HFF-Myc (cell line): ENCODE results near the gene GDPD5.

Experiments
- DNase-seq: peaks from one replicate; pipeline ENCODE4 v3.0.0-alpha.2; 2011; ENCODE audit warnings: low read depth; ENCODE audit errors: extremely low read depth
- H3K4me3 ChIP-seq: replicated peaks from 2 replicates; pipeline ENCODE4 v1.5.1; 2011; ENCODE audit warnings: low read depth, mild to moderate bottlenecking, control low read depth, low read length
- CTCF ChIP-seq: IDR thresholded peaks from 2 replicates; pipeline ENCODE4 v1.5.1; 2012; ENCODE audit warnings: mild to moderate bottlenecking, low read depth, low read length, control low read depth; ENCODE audit errors: missing control alignments

Gene GDPD5

GRCh38 chr11:75527938-75528735, 2.4 kb upstream of the GDPD5 start:
- TF ChIP-seq CTCF: no peak
- H3K4me3 ChIP-seq: no peak overlapping the region
- no peak for DNase-seq

GRCh38 chr11:75527130-75527529, 1.4 kb upstream of the GDPD5 start:
- no peak for DNase-seq
- H3K4me3 ChIP-seq: no peak overlapping the region
- TF ChIP-seq CTCF: no peak

- peak overlapping the region; percentile 45 for H3K4me3 ChIP-seq
- DNase-seq: no peak
- TF ChIP-seq CTCF: no peak
These were observed 426 bp upstream of the GDPD5 start for GRCh38 chr11:75526192-75526541.

- peak overlapping the region; percentile 45 for H3K4me3 ChIP-seq
- DNase-seq: no peak
- no peak for TF ChIP-seq CTCF
These were observed 892 bp downstream of the GDPD5 start for GRCh38 chr11:75524665-75525432.

GRCh38 chr11:75523811-75524664, 1.7 kb downstream of the GDPD5 start:
- no peak for TF ChIP-seq CTCF
- no peak overlapping the region for H3K4me3 ChIP-seq
- no peak for DNase-seq

- no peak overlapping the region for H3K4me3 ChIP-seq
- DNase-seq: no peak
- no peak for TF ChIP-seq CTCF
These were observed 2.6 kb downstream of the GDPD5 start for GRCh38 chr11:75523189-75523588.
